Measurements from ENCODE around the gene COL6A1. TPM values are rescaled to one million over a fixed set of nuclear protein-coding genes. Genes with fewer than 3 reads are reported as not detected.
A peak's percentile ranks its signal among the peaks of the same experiment; 100 is the strongest.

COL6A1 gene
- total RNA-seq, 4 donors from 2014 or later = 25.0 to 242 (median 54.9) TPM

DNA sequence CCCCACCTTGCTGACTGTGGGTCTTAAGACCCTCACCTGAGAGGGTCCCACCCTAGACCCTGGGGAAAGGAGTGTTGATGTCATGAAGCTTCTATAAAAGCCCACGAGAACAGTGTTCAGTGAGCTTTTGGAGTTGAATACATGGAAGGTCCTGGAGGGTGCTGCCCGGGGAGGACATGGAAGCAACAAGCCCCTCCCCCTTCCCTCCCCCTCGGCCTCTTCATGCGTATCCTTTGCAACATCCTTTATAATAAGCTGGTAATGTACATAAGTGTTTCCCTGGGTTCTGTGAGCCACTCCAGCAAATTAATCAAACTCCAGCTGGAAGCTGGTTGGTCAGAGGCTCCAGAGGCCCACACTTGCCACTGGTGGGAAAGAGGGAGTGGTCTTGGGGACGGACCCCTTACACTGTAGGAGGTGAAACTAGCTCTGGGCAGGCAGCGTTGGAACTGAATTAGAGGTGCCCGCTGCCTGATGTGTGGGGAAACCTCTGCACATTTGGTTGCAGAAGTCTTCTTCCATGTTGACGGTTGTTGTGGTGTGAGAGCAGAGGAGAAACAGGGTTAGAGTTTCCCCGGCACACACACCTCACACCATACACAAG lies 14.7 kb upstream of the COL6A1 start:
- intact Hi-C loops (cut with DNase I) = no loop called here
- H3K36me3 ChIP-seq = no peaks in the 10 kb centered on the region
- peaks cover 10 to 17% (median 14%) of the 10 kb centered on the region in 3 donors for H3K4me1 ChIP-seq
- H3K27ac ChIP-seq = no peak overlapping the region
- no peak for DNase-seq
- peaks cover 0 to 17% (median 0%) of the 10 kb centered on the region in 4 donors for H3K27me3 ChIP-seq
- TF ChIP-seq, protein P1, sequence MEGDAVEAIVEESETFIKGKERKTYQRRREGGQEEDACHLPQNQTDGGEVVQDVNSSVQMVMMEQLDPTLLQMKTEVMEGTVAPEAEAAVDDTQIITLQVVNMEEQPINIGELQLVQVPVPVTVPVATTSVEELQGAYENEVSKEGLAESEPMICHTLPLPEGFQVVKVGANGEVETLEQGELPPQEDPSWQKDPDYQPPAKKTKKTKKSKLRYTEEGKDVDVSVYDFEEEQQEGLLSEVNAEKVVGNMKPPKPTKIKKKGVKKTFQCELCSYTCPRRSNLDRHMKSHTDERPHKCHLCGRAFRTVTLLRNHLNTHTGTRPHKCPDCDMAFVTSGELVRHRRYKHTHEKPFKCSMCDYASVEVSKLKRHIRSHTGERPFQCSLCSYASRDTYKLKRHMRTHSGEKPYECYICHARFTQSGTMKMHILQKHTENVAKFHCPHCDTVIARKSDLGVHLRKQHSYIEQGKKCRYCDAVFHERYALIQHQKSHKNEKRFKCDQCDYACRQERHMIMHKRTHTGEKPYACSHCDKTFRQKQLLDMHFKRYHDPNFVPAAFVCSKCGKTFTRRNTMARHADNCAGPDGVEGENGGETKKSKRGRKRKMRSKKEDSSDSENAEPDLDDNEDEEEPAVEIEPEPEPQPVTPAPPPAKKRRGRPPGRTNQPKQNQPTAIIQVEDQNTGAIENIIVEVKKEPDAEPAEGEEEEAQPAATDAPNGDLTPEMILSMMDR (IDR thresholded peaks at IDR 0.05) = no peak
- TF ChIP-seq POLR2A (IDR thresholded peaks at IDR 0.05) = no peak
- 24 to 61% methylated on average over 4 to 9 of the region's 9 CpGs for WGBS, 2 donors
- peaks cover 0 to 9% (median 6%) of the 10 kb centered on the region in 3 donors for H3K9me3 ChIP-seq
- no peak overlapping the region for H3K4me3 ChIP-seq

DNA sequence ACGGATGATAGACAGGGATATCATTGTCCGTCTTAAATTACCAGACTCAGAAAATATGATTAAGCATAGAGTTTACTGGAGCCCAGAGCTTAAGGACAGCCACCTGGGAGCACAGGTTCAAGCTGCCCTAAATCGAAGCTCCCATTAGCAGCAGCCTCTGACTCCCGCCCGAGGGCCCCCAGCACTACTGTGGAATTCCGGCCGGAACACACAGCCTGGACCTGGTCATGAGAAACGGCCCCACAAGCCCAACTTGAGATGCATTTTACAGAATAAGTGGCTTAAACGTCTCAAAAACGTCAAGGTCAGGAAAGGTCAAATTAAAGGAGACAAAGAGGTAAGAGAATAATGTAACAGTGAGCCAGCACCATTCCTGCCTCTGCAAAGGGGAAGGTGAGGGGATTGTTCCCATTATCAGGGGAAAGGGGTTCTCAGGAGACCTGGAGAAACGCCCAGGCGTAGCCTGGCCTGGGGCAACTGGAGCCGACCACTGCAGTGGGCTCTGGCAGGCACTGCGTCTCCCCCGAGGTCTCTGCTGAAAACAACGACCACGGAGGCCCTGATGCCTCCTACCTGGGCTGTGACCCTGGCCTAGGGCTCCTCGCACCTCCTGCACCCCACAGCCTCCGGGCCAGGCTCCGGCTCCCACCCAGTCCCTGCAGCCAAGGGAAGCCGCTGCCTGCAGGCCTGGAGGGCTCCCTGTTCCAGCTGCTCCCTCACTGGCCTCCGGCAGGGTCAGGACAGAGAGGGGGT lies 11.5 kb upstream of the COL6A1 start:
- H3K4me3 ChIP-seq = no peak overlapping the region
- peak overlapping the region in 3 of 4 donors; percentile 87 to 94 (median 92) for H3K27ac ChIP-seq
- WGBS, 2 donors = 58 to 90% methylated on average over 8 to 12 of the region's 22 CpGs
- no peaks in the 10 kb centered on the region for H3K36me3 ChIP-seq
- peaks cover 0 to 1% (median 0%) of the 10 kb centered on the region in 3 donors for H3K9me3 ChIP-seq
- no peak for DNase-seq
- intact Hi-C loops (cut with DNase I) = loop anchor here (10.0 kb wide), 1 partner anchor 135 kb away; no protein-coding TSS in a partner anchor
- TF ChIP-seq POLR2A (IDR thresholded peaks at IDR 0.05) = no peak
- TF ChIP-seq, protein P1 (IDR thresholded peaks at IDR 0.05) = no peak
- H3K27me3 ChIP-seq = peaks cover 0 to 49% (median 9%) of the 10 kb centered on the region in 4 donors
- peaks cover 38 to 49% (median 40%) of the 10 kb centered on the region in 3 donors for H3K4me1 ChIP-seq

DNA sequence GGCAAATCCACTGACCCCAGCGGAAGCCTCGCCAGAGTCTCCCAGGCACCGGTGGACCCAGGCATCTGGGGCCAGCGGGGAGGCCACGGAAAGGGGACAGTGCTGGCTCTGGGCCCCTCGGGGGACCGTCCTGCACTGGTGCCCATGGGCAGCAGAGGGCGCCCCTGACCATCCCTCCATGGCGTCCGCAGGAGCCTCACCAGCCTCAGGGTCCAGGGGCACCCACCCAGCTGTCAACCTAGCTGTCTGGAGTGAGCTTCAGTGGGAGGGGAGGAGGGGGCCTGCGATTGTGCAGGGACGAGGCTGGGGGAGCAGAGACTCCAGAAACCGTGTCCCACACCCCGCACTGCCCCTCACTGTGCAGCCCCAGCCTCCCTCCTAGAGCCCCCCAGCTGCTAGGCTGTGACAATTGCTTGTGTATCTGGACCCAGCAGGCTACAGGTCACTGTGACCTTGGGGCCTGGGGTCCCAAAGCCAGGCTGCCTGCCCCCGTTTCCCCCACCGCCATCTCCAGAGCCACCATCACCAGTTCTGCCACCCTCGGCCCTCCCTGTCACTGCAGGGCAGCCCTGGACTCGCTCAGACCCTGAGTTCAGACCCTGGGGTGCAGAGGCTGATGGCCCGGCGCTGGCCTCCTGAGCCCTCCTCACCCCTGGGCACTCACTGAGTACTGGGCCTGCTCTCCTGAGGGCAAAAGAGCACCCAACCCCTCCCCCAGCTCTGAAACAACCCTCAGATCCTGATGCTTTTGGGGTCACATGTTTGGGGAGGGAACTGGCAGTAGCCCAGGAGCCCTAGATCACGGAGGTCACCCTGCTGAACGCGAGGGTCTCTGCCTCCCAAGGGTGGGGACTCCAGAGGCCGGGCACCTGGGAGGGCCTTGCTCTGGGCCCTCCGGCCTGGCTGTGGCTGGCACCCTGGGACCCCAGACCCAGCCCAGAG lies 10.6 kb upstream of the COL6A1 start:
- H3K36me3 ChIP-seq = no peaks in the 10 kb centered on the region
- peaks cover 41 to 55% (median 43%) of the 10 kb centered on the region in 3 donors for H3K4me1 ChIP-seq
- intact Hi-C loops (cut with DNase I) = loop anchor here (10.0 kb wide), 1 partner anchor 134 kb away; no protein-coding TSS in a partner anchor
- peaks cover 0 to 57% (median 11%) of the 10 kb centered on the region in 4 donors for H3K27me3 ChIP-seq
- no peak for DNase-seq
- WGBS, 2 donors = 44 to 70% methylated on average over 5 to 7 of the region's 25 CpGs
- H3K27ac ChIP-seq = peak overlapping the region; percentile 66 to 94 (median 90)
- no peak for TF ChIP-seq POLR2A (IDR thresholded peaks at IDR 0.05)
- TF ChIP-seq, protein P1 (IDR thresholded peaks at IDR 0.05) = peak; percentile 56 to 86 (median 70)
- H3K4me3 ChIP-seq = no peak overlapping the region
- no peaks in the 10 kb centered on the region for H3K9me3 ChIP-seq

DNA sequence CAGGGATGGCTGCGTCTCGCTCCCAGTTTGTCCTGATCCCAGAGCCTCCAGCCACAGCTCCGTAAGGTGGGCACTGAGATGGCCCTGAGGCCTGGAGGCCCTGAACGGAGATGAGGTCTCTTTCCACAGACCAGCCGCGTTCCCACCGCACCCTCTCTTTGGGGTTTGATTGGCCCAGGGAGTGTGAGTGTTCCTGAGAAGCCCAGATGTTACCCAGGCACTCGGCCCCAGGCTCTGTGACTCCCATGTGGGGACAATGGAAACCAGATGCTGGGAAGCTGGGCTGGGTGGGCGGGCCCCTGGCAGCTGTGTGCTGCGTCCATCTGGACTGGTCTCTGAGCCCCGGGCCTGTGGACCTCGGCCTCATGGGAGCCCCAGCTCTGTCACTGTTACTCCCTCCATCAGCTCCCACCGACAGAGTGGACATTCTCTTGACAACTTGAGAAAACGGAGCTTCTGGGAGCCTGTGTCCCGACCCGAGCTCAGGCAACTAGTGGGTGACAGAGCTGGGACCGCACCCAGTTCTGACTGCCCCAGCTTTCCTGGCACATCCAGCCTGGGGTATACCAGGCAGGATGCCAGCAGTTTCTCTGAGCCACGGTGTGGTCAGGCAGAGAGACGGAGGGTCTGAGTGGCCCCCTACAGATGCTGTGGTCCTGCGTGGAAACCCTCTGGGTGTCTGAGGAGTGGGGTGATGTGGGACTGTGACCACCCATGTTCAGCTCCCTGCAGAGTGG lies 9.8 kb upstream of the COL6A1 start:
- no peak for DNase-seq
- Histone ChIP-seq H3K9me3 (no peaks in the 10 kb centered on the region), H3K36me3 (no peaks in the 10 kb centered on the region), H3K4me3 (peak overlapping the region in 2 of 4 donors; percentile 51 to 64), H3K27ac (peak overlapping the region; percentile 74 to 94 (median 90)), H3K27me3 (peaks cover 0 to 63% (median 11%) of the 10 kb centered on the region in 4 donors), H3K4me1 (peaks cover 41 to 57% (median 43%) of the 10 kb centered on the region in 3 donors)
- 100% methylated on average over 1 of the region's 20 CpGs for WGBS, 2 donors
- no peak for TF ChIP-seq POLR2A (IDR thresholded peaks at IDR 0.05)
- TF ChIP-seq, protein P1 (IDR thresholded peaks at IDR 0.05) = no peak
- intact Hi-C loops (cut with DNase I) = loop anchor here (10.0 kb wide), 1 partner anchor 133 kb away; no protein-coding TSS in a partner anchor
